ENCODE results near the gene PIK3CB. TPM values are rescaled to one million over a fixed set of nuclear protein-coding genes. Genes with fewer than 3 reads are reported as not detected.

PIK3CB gene
- total RNA-seq, 1 experiment from 2014 or later, result 16.4 TPM

DNA sequence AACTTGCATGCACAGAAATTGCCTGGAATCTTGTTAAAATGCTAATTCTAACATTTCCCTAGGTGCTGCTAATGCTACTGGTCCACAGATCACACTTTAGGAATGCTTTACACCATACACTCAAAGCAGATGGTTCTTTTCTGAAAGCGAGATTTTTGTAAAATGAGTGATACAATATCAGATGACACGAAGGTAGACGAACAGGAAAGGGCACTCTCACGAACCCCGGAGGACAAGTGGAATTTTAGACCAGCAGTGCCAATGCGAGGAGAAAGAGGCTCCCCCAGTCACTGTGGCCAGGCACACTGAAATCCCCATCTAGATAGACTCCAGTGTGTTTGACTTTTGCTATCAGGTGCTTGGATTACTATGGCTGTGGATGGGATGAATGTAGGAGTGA, 205.2 kb downstream of the PIK3CB start:
- CTCF ChIA-PET, result no interaction called here
- no peak for DNase-seq (ENCODE audit: low spot score)
- H3K27ac ChIP-seq (ENCODE audit: low read depth, low read length, poor library complexity, severe bottlenecking), result no peak overlapping the region
- POLR2A ChIA-PET (ENCODE audit: low non-redundant PET), result interaction anchor here (0.6 kb wide), 1 partner anchor 115 kb away, joined by 3 read pairs; no protein-coding TSS in a partner anchor
- H3K4me1 ChIP-seq (ENCODE audit: insufficient read depth, low read length, poor library complexity, severe bottlenecking), result no peaks in the 10 kb centered on the region
- no peaks in the 10 kb centered on the region for H3K36me3 ChIP-seq (ENCODE audit: insufficient read depth, low read length, poor library complexity, severe bottlenecking)
- no peak overlapping the region for H3K4me3 ChIP-seq (ENCODE audit: low read depth, low read length, poor library complexity, severe bottlenecking)
- H3K9me3 ChIP-seq (ENCODE audit: low read depth, low read length, poor library complexity, severe bottlenecking), result no peaks in the 10 kb centered on the region
- H3K27me3 ChIP-seq (replicated peaks; ENCODE audit: insufficient read depth, low read depth, low read length, poor library complexity), result no peaks in the 10 kb centered on the region
- TF ChIP-seq, protein P1, sequence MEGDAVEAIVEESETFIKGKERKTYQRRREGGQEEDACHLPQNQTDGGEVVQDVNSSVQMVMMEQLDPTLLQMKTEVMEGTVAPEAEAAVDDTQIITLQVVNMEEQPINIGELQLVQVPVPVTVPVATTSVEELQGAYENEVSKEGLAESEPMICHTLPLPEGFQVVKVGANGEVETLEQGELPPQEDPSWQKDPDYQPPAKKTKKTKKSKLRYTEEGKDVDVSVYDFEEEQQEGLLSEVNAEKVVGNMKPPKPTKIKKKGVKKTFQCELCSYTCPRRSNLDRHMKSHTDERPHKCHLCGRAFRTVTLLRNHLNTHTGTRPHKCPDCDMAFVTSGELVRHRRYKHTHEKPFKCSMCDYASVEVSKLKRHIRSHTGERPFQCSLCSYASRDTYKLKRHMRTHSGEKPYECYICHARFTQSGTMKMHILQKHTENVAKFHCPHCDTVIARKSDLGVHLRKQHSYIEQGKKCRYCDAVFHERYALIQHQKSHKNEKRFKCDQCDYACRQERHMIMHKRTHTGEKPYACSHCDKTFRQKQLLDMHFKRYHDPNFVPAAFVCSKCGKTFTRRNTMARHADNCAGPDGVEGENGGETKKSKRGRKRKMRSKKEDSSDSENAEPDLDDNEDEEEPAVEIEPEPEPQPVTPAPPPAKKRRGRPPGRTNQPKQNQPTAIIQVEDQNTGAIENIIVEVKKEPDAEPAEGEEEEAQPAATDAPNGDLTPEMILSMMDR (conservative IDR thresholded peaks at IDR 0.05; ENCODE audit: low read depth, low read length), result no peak
- no peak for TF ChIP-seq EZH2 (IDR thresholded peaks at IDR 0.05; ENCODE audit: borderline replicate concordance, low read depth, low read length, poor library complexity, severe bottlenecking)
- no TSS peak for BruUV-seq (replicated peaks)
- intact Hi-C loops (cut with micrococcal nuclease; ENCODE audit: unreplicated experiment), result no loop called here

DNA sequence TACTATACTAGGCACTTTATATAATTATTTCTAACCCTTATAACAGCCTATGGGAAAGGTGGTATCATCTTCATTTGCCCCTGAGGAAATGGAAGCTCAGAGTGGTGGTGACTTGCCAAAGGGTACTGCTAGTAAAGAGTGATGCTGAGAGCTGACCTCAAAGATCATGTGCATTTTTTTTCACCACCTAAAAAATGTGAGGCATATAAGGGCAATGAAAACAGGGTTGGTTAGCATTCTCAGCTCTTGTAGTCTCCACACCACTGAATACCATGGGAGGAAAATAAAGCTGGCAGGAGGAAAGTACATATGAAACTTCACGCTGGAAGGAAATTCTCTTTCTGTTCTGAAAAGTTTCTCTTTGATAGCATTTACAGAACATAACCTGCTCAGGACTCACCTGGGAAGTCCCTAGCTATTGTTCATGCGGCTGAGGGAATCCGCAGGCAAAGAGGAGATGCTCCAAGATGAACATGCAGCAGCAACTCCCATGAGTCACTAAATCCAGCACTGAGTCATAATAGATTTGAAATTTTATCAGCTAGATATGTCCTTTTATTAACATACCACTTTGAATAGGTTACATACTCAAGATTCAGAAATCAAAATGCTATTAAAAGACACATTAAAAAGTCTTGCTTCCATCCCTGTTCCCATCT, 208.9 kb downstream of the PIK3CB start:
- POLR2A ChIA-PET (ENCODE audit: low non-redundant PET), result no interaction called here
- no peaks in the 10 kb centered on the region for H3K9me3 ChIP-seq (ENCODE audit: low read depth, low read length, poor library complexity, severe bottlenecking)
- intact Hi-C loops (cut with micrococcal nuclease; ENCODE audit: unreplicated experiment), result no loop called here
- no peak overlapping the region for H3K4me3 ChIP-seq (ENCODE audit: low read depth, low read length, poor library complexity, severe bottlenecking)
- H3K4me1 ChIP-seq (ENCODE audit: insufficient read depth, low read length, poor library complexity, severe bottlenecking), result no peaks in the 10 kb centered on the region
- BruUV-seq (replicated peaks), result no TSS peak
- DNase-seq (ENCODE audit: low spot score), result no peak
- CTCF ChIA-PET, result no interaction called here
- no peaks in the 10 kb centered on the region for H3K36me3 ChIP-seq (ENCODE audit: insufficient read depth, low read length, poor library complexity, severe bottlenecking)
- TF ChIP-seq, protein P1 (conservative IDR thresholded peaks at IDR 0.05; ENCODE audit: low read depth, low read length), result no peak
- no peak overlapping the region for H3K27ac ChIP-seq (ENCODE audit: low read depth, low read length, poor library complexity, severe bottlenecking)
- H3K27me3 ChIP-seq (replicated peaks; ENCODE audit: insufficient read depth, low read depth, low read length, poor library complexity), result no peaks in the 10 kb centered on the region

DNA sequence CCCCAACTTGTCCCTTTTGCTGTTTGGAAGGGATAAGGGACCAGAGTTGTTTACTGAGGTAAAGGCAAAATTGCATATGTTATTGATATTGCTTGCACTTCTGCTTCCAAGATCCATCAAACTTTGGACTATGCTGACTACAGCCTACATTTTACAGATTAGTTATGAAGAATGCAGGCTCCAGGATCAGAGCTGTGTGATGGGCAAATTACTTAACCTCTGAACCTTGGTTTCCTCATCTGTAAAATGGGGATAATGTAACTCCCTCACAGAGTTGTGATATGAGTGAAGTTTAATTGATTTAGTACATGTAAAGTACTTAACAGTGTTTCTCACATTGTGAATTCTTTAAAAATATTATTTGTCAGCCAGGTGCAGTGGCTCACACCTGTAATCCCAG, 210.2 kb downstream of the PIK3CB start:
- Histone ChIP-seq H3K4me3 (ENCODE audit: low read depth, low read length, poor library complexity, severe bottlenecking) (no peak overlapping the region), H3K4me1 (ENCODE audit: insufficient read depth, low read length, poor library complexity, severe bottlenecking) (peaks cover 6% of the 10 kb centered on the region), H3K27me3 (replicated peaks; ENCODE audit: insufficient read depth, low read depth, low read length, poor library complexity) (no peaks in the 10 kb centered on the region), H3K27ac (ENCODE audit: low read depth, low read length, poor library complexity, severe bottlenecking) (no peak overlapping the region), H3K36me3 (ENCODE audit: insufficient read depth, low read length, poor library complexity, severe bottlenecking) (no peaks in the 10 kb centered on the region), H3K9me3 (ENCODE audit: low read depth, low read length, poor library complexity, severe bottlenecking) (no peaks in the 10 kb centered on the region)
- TF ChIP-seq, protein P1 (conservative IDR thresholded peaks at IDR 0.05; ENCODE audit: low read depth, low read length), result no peak
- no peak for TF ChIP-seq EZH2 (IDR thresholded peaks at IDR 0.05; ENCODE audit: borderline replicate concordance, low read depth, low read length, poor library complexity, severe bottlenecking)
- POLR2A ChIA-PET (ENCODE audit: low non-redundant PET), result interaction anchor here (0.7 kb wide), 1 partner anchor 166 kb away, joined by 3 read pairs; no protein-coding TSS in a partner anchor
- DNase-seq (ENCODE audit: low spot score), result no peak
- BruUV-seq (replicated peaks), result no TSS peak
- CTCF ChIA-PET, result no interaction called here
- intact Hi-C loops (cut with micrococcal nuclease; ENCODE audit: unreplicated experiment), result no loop called here

Data from A673 (cell line).